Neural progenitor cell (in vitro differentiated cells): ENCODE measurements around the gene ZNF710.

Experiments
- EZH2phosphoT487 ChIP-seq: fragments of 200-600 bp; sonication (generic); IDR thresholded peaks from 2 replicates; pipeline ENCODE4 v1.6.1; 2017; ENCODE audit warnings: antibody characterized with exemption
- TF ChIP-seq, protein P1 (sequence below): fragments of 200-600 bp; sonication (generic); IDR thresholded peaks from 2 replicates; pipeline ENCODE4 v1.5.1; 2017; ENCODE audit warnings: antibody characterized with exemption, mild to moderate bottlenecking

DNA sequence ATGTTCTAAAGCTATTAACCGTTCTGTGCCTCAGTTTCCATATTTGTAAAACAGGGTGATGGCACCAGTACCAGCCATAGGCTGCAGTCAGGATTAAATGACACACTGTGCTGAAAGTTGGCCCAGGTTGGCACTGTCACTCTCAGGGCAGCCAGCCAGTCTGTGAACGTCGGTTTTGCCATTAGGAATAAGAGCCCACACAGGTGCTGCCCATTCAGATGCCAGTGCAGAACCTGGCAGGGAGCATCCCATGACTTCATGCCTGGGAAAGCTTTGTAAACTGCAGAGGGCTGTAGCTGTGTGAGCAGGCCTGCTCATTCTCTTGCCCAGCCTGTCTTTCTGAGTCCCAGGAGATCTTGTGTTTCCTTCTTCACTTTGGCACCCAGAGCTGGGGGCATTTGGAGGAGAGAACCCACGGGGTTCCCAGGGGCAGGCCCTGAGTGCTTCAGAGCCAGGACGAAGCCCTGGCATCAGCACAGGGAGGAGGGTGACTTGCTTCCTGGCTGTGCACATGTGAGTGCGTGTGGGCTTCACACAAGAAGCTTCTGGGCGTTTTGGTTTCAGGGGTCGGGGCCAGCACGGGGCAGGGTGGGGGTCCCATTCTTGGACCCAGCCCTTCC is 46.9 kb downstream of the ZNF710 start:
- no peak for TF ChIP-seq EZH2phosphoT487
- TF ChIP-seq, protein P1, sequence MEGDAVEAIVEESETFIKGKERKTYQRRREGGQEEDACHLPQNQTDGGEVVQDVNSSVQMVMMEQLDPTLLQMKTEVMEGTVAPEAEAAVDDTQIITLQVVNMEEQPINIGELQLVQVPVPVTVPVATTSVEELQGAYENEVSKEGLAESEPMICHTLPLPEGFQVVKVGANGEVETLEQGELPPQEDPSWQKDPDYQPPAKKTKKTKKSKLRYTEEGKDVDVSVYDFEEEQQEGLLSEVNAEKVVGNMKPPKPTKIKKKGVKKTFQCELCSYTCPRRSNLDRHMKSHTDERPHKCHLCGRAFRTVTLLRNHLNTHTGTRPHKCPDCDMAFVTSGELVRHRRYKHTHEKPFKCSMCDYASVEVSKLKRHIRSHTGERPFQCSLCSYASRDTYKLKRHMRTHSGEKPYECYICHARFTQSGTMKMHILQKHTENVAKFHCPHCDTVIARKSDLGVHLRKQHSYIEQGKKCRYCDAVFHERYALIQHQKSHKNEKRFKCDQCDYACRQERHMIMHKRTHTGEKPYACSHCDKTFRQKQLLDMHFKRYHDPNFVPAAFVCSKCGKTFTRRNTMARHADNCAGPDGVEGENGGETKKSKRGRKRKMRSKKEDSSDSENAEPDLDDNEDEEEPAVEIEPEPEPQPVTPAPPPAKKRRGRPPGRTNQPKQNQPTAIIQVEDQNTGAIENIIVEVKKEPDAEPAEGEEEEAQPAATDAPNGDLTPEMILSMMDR, result no peak
